A549 (cell line): ENCODE results near the gene CACNA1D.

Source experiments
- BHLHE40 ChIP-seq: IDR thresholded peaks from 2 replicates; pipeline ENCODE4 v1.6.1; 2012; ENCODE audit warnings: low read depth, low read length, inconsistent platforms
- CEBPB ChIP-seq, 2 experiments: fragments of >200 bp in 1 of 2; sonication (Bioruptor Twin) in 1 of 2; formaldehyde crosslinking in 1 of 2; IDR thresholded peaks; 2 replicates each; pipeline ENCODE4 v1.6.1; 2012 to 2016
- CHD4 ChIP-seq: fragments of 200-600 bp; sonication (generic); IDR thresholded peaks from 2 replicates; pipeline ENCODE4 v1.6.1; 2016; ENCODE audit warnings: antibody characterized with exemption, mild to moderate bottlenecking, borderline replicate concordance
- EP300 ChIP-seq, 2 experiments: fragments of >200 bp; sonication (Bioruptor Twin); formaldehyde crosslinking; IDR thresholded peaks; 2 replicates in 1 of 2; 3 replicates in 1 of 2; pipeline ENCODE4 v1.6.1; 2016 to 2017
- ESRRA ChIP-seq: fragments of 150-350 bp; IDR thresholded peaks from 2 replicates; pipeline ENCODE4 v1.6.1; 2014; ENCODE audit warnings: mild to moderate bottlenecking, low read length, borderline replicate concordance
- NFE2L2 ChIP-seq: fragments of 150-350 bp; conservative IDR thresholded peaks from 2 replicates; pipeline ENCODE4 v1.6.1; 2014; ENCODE audit warnings: low read length
- POLR2A ChIP-seq: IDR thresholded peaks from 2 replicates; pipeline ENCODE4 v1.6.1; 2012; ENCODE audit warnings: mild to moderate bottlenecking, low read length
- SMC3 ChIP-seq: fragments of >200 bp; sonication (Bioruptor Twin); formaldehyde crosslinking; IDR thresholded peaks from 3 replicates; pipeline ENCODE4 v1.6.1; 2018; ENCODE audit warnings: inconsistent platforms
- SREBF2 ChIP-seq: fragments of 450-650 bp; IDR thresholded peaks from 2 replicates; pipeline ENCODE4 v1.6.1; 2014; ENCODE audit warnings: mild to moderate bottlenecking, moderate library complexity
- TFCP2L1 ChIP-seq: fragments of 250-450 bp; sonication (Bioruptor Pico); IDR thresholded peaks from 2 replicates; pipeline ENCODE4 v1.5.0; 2021; ENCODE audit warnings: mild to moderate bottlenecking
- TF ChIP-seq, protein P1 (sequence below): fragments of 200-600 bp; sonication (generic); IDR thresholded peaks from 2 replicates; pipeline ENCODE4 v1.6.1; 2016; ENCODE audit warnings: antibody characterized with exemption, mild to moderate bottlenecking, moderate library complexity
- TF ChIP-seq, protein P2 (sequence below): fragments of >200 bp; sonication (Bioruptor Twin); formaldehyde crosslinking; IDR thresholded peaks from 3 replicates; pipeline ENCODE4 v1.5.1; 2016
- TF ChIP-seq, protein P3 (sequence below): fragments of 250-450 bp; sonication (Bioruptor Pico); IDR thresholded peaks from 2 replicates; pipeline ENCODE4 v1.5.0; 2020; ENCODE audit warnings: low read depth, mild to moderate bottlenecking, moderate library complexity

DNA sequence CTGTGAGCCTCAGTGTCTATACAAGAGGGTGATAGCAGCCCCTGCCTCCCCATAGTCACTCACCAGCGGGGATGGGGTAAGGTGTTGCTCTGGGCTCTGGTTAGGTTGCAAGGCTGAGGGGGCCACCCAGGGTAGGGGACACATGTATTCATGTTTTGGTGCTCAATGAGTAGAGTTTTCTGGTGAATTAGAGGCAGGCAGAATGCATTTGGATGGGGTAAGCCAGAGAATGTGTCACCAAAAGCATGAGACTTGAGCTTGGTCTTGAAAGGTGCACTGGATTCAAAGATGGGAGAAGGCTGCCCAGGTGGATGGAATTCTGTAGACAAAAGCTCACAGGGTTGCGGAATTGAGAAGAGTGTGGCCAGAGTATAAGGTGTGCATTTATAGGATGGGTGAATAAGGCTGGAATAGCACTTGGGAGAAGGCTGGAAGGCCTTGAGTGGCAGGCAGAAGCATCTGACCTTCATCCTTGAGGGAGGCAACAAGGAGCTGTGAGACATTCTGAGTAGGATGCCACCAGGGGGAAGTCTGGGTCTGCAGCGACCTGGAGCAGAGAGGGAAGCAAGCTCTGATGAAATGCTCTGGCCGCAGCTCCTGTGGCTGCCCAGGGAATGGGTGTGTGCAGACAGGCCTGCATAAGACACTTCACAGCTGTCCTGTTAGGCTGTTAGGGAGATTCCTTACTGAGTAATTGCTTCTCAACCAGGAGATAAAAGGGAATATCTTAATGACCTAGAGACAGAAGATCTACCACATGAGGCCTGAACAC, 202.2 kb downstream of the CACNA1D start:
- TF ChIP-seq, protein P1, sequence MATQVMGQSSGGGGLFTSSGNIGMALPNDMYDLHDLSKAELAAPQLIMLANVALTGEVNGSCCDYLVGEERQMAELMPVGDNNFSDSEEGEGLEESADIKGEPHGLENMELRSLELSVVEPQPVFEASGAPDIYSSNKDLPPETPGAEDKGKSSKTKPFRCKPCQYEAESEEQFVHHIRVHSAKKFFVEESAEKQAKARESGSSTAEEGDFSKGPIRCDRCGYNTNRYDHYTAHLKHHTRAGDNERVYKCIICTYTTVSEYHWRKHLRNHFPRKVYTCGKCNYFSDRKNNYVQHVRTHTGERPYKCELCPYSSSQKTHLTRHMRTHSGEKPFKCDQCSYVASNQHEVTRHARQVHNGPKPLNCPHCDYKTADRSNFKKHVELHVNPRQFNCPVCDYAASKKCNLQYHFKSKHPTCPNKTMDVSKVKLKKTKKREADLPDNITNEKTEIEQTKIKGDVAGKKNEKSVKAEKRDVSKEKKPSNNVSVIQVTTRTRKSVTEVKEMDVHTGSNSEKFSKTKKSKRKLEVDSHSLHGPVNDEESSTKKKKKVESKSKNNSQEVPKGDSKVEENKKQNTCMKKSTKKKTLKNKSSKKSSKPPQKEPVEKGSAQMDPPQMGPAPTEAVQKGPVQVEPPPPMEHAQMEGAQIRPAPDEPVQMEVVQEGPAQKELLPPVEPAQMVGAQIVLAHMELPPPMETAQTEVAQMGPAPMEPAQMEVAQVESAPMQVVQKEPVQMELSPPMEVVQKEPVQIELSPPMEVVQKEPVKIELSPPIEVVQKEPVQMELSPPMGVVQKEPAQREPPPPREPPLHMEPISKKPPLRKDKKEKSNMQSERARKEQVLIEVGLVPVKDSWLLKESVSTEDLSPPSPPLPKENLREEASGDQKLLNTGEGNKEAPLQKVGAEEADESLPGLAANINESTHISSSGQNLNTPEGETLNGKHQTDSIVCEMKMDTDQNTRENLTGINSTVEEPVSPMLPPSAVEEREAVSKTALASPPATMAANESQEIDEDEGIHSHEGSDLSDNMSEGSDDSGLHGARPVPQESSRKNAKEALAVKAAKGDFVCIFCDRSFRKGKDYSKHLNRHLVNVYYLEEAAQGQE: no peak
- TF ChIP-seq, protein P2, sequence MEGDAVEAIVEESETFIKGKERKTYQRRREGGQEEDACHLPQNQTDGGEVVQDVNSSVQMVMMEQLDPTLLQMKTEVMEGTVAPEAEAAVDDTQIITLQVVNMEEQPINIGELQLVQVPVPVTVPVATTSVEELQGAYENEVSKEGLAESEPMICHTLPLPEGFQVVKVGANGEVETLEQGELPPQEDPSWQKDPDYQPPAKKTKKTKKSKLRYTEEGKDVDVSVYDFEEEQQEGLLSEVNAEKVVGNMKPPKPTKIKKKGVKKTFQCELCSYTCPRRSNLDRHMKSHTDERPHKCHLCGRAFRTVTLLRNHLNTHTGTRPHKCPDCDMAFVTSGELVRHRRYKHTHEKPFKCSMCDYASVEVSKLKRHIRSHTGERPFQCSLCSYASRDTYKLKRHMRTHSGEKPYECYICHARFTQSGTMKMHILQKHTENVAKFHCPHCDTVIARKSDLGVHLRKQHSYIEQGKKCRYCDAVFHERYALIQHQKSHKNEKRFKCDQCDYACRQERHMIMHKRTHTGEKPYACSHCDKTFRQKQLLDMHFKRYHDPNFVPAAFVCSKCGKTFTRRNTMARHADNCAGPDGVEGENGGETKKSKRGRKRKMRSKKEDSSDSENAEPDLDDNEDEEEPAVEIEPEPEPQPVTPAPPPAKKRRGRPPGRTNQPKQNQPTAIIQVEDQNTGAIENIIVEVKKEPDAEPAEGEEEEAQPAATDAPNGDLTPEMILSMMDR: no peak
- TF ChIP-seq TFCP2L1 (no peak), ESRRA (no peak), SMC3 (no peak), EP300 (IDR thresholded peaks at IDR 0.05) (no peak), POLR2A (no peak), CEBPB (IDR thresholded peaks at IDR 0.05) (no peak), SREBF2 (no peak), NFE2L2 (no peak), CHD4 (no peak), BHLHE40 (no peak)
- TF ChIP-seq, protein P3, sequence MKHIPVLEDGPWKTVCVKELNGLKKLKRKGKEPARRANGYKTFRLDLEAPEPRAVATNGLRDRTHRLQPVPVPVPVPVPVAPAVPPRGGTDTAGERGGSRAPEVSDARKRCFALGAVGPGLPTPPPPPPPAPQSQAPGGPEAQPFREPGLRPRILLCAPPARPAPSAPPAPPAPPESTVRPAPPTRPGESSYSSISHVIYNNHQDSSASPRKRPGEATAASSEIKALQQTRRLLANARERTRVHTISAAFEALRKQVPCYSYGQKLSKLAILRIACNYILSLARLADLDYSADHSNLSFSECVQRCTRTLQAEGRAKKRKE (CRISPR knock-in tag): no peak
